B cell (primary cell): ENCODE measurements around the gene TRIM6. TPM values are rescaled to one million over a fixed set of nuclear protein-coding genes. Genes with fewer than 3 reads are reported as not detected.

Source experiments
- ATAC-seq: fragments of 200-7000 bp; cut with Tn5 transposase; one replicate; pipeline ENCODE4 v1.10.0; 2021; ENCODE audit warnings: low read depth, mild to moderate bottlenecking, moderate number of reproducible peaks, moderate library complexity
- CTCF ChIA-PET: fragments of 350-600 bp; sonication (Branson Sonifier 250); formaldehyde crosslinking; loops from one replicate; lab custom pipeline; 2021; ENCODE audit warnings: antibody characterized with exemption, inconsistent platforms; lab: Charles Lee
- POLR2A ChIA-PET: fragments of 350-600 bp; sonication (Branson Sonifier 250); formaldehyde crosslinking; loops from one replicate; lab custom pipeline; 2021; ENCODE audit warnings: antibody characterized with exemption; lab: Charles Lee
- DNase-seq: peaks from one replicate; pipeline ENCODE4 v3.0.0; 2013
- H2AFZ ChIP-seq: 2 replicates; pipeline ENCODE4 v1.6.1; 2012; ENCODE audit warnings: mild to moderate bottlenecking, low read depth, low read length; ENCODE audit not compliant: insufficient read depth, poor library complexity, severe bottlenecking
- H3K27ac ChIP-seq, 2 donors: 1 replicate in 1 of 2; 2 replicates in 1 of 2; pipeline ENCODE4 v1.5.1; 2012 to 2013; ENCODE audit warnings: low read length in 2 of 2, mild to moderate bottlenecking in 2 of 2, moderate library complexity in 1 of 2
- H3K27me3 ChIP-seq, 4 experiments: fragments of 200-600 bp in 1 of 4; sonication (generic) in 1 of 4; replicated peaks in 1 of 4; 1 replicate in 2 of 4; 2 replicates in 2 of 4; pipeline versions ENCODE4 v1.6.1 to v1.7.0; 2013 to 2016; ENCODE audit warnings: low read length in 3 of 4, mild to moderate bottlenecking in 2 of 4, mixed read lengths in 1 of 4, moderate library complexity in 1 of 4; ENCODE audit not compliant: insufficient read depth in 4 of 4, control insufficient read depth in 3 of 4; ENCODE audit errors: control extremely low read depth in 1 of 4
- H3K36me3 ChIP-seq, 2 experiments: replicated peaks in 1 of 2; 1 replicate in 1 of 2; 2 replicates in 1 of 2; pipeline versions ENCODE4 v1.6.1 to v1.7.1; 2013; ENCODE audit warnings: low read length in 1 of 2; ENCODE audit not compliant: insufficient read depth in 2 of 2, control insufficient read depth in 1 of 2; ENCODE audit errors: control extremely low read depth in 1 of 2, extremely low read depth in 1 of 2
- H3K4me1 ChIP-seq, 2 donors: fragments of 200-600 bp in 1 of 2; sonication (generic) in 1 of 2; 1 replicate in 1 of 2; 2 replicates in 1 of 2; pipeline versions ENCODE4 v1.5.1 to v1.6.1; 2013 to 2017; ENCODE audit warnings: low read length in 2 of 2; ENCODE audit not compliant: control insufficient read depth in 2 of 2, insufficient read depth in 2 of 2
- H3K4me2 ChIP-seq: replicated peaks from 2 replicates; pipeline ENCODE3; 2012; ENCODE audit warnings: mild to moderate bottlenecking, low read depth, low read length; ENCODE audit not compliant: poor library complexity, severe bottlenecking
- H3K4me3 ChIP-seq, 5 experiments: fragments of 200-600 bp in 1 of 5; sonication (generic) in 1 of 5; 1 replicate in 3 of 5; 2 replicates in 2 of 5; pipeline versions ENCODE4 v1.5.1 to v1.7.0; 2011 to 2016; ENCODE audit warnings: low read length in 4 of 5, mild to moderate bottlenecking in 4 of 5, low read depth in 2 of 5, control low read depth in 1 of 5, moderate library complexity in 1 of 5; ENCODE audit not compliant: insufficient read depth in 1 of 5; ENCODE audit errors: control extremely low read depth in 1 of 5, extremely low read depth in 1 of 5
- H3K79me2 ChIP-seq: fragments of 200-600 bp; sonication (generic); one replicate; pipeline ENCODE4 v1.6.0; 2016; ENCODE audit warnings: low read length; ENCODE audit not compliant: control insufficient read depth, insufficient read depth
- H3K9ac ChIP-seq: fragments of 200-600 bp; sonication (generic); 2 replicates; pipeline ENCODE4 v1.6.1; 2017; ENCODE audit warnings: mild to moderate bottlenecking, low read length, moderate library complexity
- H3K9me3 ChIP-seq, 3 donors: one replicate each; pipeline versions ENCODE4 v1.6.1 to v1.7.1; 2013; ENCODE audit warnings: low read length in 2 of 3; ENCODE audit not compliant: control insufficient read depth in 2 of 3, insufficient read depth in 1 of 3; ENCODE audit errors: control extremely low read depth in 1 of 3
- H4K20me1 ChIP-seq: 2 replicates; pipeline ENCODE4 v1.6.0; 2012; ENCODE audit warnings: mild to moderate bottlenecking, low read length; ENCODE audit not compliant: insufficient read depth, control insufficient read depth, poor library complexity, severe bottlenecking
- H3K27ac Mint-ChIP-seq: one replicate; pipeline ENCODE4 v1.8.0; 2021; ENCODE audit warnings: mixed read lengths
- H3K27me3 Mint-ChIP-seq: one replicate; pipeline ENCODE4 v1.8.0; 2021; ENCODE audit warnings: mixed read lengths
- H3K4me1 Mint-ChIP-seq: one replicate; pipeline ENCODE4 v1.8.0; 2021; ENCODE audit warnings: mixed read lengths
- H3K4me3 Mint-ChIP-seq: one replicate; pipeline ENCODE4 v1.8.0; 2021; ENCODE audit warnings: mixed read lengths
- H3K9me3 Mint-ChIP-seq: one replicate; pipeline ENCODE4 v1.8.0; 2022; ENCODE audit warnings: mixed read lengths; ENCODE audit not compliant: insufficient read depth
- EZH2 ChIP-seq: IDR thresholded peaks from 2 replicates; pipeline ENCODE4 v1.6.1; 2012; ENCODE audit warnings: borderline replicate concordance, low read depth, mild to moderate bottlenecking, moderate library complexity, low read length; ENCODE audit not compliant: insufficient read depth, poor library complexity, severe bottlenecking
- WGBS: methylation state at CpG from one replicate; pipeline ENCODE4 v1.1.5; 2013; ENCODE audit warnings: missing lambda C conversion rate; ENCODE audit not compliant: insufficient coverage; 5-methylcytosine and 5-hydroxymethylcytosine counted together
- intact Hi-C: fragments of 100-400 bp; cut with micrococcal nuclease; formaldehyde crosslinking; loops from one replicate; pipeline ENCODE4 v1.10.0; 2022
- polyA plus RNA-seq: library from polyadenylated mRNA; depleted of rRNA; stranded (reverse); fragments of >200 nt; gene quantifications from 2 replicates; pipeline ENCODE4 v1.2.3, GENCODE V29; 2012
- total RNA-seq, 2 donors: library from RNA; stranded (reverse); fragments of 120-200 nt in 1 of 2; gene quantifications; 1 replicate in 1 of 2; 2 replicates in 1 of 2; pipeline versions ENCODE4 v1.2.3 to v1.2.4, GENCODE V29; 2013 to 2022
- TF ChIP-seq, protein P1 (sequence below): fragments of 200-600 bp; IDR thresholded peaks from one replicate; pipeline ENCODE4 v1.8.0; 2022; ENCODE audit warnings: antibody characterized with exemption, mild to moderate bottlenecking

The TRIM6 gene
- total and polyA plus RNA-seq, 2 donors (not counting 1 experiment from before 2014, with no cell fraction given) = 0.10 TPM; not detected in 1

DNA sequence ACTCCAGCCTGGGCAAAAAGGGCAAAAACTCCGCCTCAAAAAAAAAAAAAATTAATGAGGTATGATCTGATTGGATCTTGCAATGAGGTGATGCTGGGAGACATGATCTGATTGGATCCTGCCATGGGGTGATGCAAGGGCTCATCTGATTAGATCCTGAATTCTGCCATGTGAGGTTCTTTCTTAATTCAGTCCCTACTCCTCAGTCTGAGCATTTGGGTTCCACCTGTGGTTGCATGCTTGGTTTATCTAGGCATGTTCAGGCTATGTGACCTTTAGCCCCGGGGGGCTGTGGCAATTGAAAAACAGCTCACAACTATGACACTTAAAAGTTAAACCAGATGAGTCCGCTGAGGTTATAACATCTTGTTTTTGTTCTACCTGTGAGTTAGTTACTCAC is 4.8 kb upstream of the TRIM6 start:
- WGBS = 100% methylated on average over 1 of the region's 3 CpGs
- Histone ChIP-seq H2AFZ (no peak overlapping the region), H3K79me2 (no peaks in the 10 kb centered on the region), H3K4me1 (peaks cover 5 to 7% of the 10 kb centered on the region in 2 donors), H4K20me1 (no peaks in the 10 kb centered on the region), H3K9me3 (no peaks in the 10 kb centered on the region), H3K4me3 (no peak overlapping the region), H3K4me2 (no peak overlapping the region), H3K27me3 (peaks cover 0 to under 1% (median 0%) of the 10 kb centered on the region in 4 experiments), H3K36me3 (no peaks in the 10 kb centered on the region), H3K9ac (no peak overlapping the region), H3K27ac (no peak overlapping the region)
- intact Hi-C loops = no loop called here
- DNase-seq (no peak), ATAC-seq (no peak)
- no peak overlapping the region for H3K4me3 Mint-ChIP-seq
- H3K9me3 Mint-ChIP-seq = no peaks in the 10 kb centered on the region
- H3K27ac Mint-ChIP-seq = no peak overlapping the region
- ChIA-PET POLR2A (no interaction called here), CTCF (interaction anchor here (0.9 to 1.5 kb wide), 3 partner anchors 8 to 216 kb away, joined by 3 to 4 read pairs (median 3); no protein-coding TSS in a partner anchor)
- H3K27me3 Mint-ChIP-seq = peaks cover 1% of the 10 kb centered on the region
- H3K4me1 Mint-ChIP-seq = peaks cover 6% of the 10 kb centered on the region
- TF ChIP-seq, protein P1, sequence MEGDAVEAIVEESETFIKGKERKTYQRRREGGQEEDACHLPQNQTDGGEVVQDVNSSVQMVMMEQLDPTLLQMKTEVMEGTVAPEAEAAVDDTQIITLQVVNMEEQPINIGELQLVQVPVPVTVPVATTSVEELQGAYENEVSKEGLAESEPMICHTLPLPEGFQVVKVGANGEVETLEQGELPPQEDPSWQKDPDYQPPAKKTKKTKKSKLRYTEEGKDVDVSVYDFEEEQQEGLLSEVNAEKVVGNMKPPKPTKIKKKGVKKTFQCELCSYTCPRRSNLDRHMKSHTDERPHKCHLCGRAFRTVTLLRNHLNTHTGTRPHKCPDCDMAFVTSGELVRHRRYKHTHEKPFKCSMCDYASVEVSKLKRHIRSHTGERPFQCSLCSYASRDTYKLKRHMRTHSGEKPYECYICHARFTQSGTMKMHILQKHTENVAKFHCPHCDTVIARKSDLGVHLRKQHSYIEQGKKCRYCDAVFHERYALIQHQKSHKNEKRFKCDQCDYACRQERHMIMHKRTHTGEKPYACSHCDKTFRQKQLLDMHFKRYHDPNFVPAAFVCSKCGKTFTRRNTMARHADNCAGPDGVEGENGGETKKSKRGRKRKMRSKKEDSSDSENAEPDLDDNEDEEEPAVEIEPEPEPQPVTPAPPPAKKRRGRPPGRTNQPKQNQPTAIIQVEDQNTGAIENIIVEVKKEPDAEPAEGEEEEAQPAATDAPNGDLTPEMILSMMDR = no peak
- TF ChIP-seq EZH2 = no peak

DNA sequence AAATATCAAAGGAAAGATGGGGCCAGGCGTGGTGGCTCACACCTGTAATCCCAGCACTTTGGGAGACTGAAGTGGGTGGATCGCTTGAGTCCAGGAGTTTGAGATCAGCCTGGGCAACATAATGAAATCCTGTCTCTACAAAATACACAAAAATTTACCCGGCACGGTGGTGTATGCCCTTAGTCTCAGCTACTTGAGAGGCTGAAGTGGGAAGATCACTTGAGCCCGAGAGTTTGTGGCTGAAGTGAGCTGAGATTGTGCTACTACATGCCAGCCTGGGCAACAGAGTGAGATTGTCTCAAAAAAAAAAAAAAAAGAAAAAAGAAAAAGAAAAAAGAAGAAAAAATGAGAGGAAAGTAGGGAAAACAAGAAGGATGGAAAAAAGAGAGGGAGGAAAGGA is 3.8 kb upstream of the TRIM6 start:
- intact Hi-C loops = no loop called here
- Histone ChIP-seq H2AFZ (no peak overlapping the region), H3K9ac (no peak overlapping the region), H3K27ac (no peak overlapping the region), H3K9me3 (no peaks in the 10 kb centered on the region), H3K4me2 (no peak overlapping the region), H3K4me3 (no peak overlapping the region), H4K20me1 (no peaks in the 10 kb centered on the region), H3K36me3 (no peaks in the 10 kb centered on the region), H3K79me2 (no peaks in the 10 kb centered on the region), H3K27me3 (peaks cover 0 to 3% (median 0%) of the 10 kb centered on the region in 4 experiments), H3K4me1 (peaks cover 9 to 11% of the 10 kb centered on the region in 2 donors)
- H3K4me3 Mint-ChIP-seq = no peak overlapping the region
- ChIA-PET POLR2A (no interaction called here), CTCF (interaction anchor here (1.2 kb wide), 1 partner anchor 215 kb away, joined by 4 read pairs; no protein-coding TSS in a partner anchor)
- ATAC-seq (no peak), DNase-seq (no peak)
- WGBS = 100% methylated on average over 1 of the region's 5 CpGs
- H3K4me1 Mint-ChIP-seq = peaks cover 12% of the 10 kb centered on the region
- no peaks in the 10 kb centered on the region for H3K9me3 Mint-ChIP-seq
- no peak for TF ChIP-seq EZH2
- TF ChIP-seq, protein P1 = no peak
- no peak overlapping the region for H3K27ac Mint-ChIP-seq
- peaks cover 3% of the 10 kb centered on the region for H3K27me3 Mint-ChIP-seq
